Medulla oblongata (tissue), 1 donor: ENCODE measurements around the gene SSBP1.
"Not testable (repeated sequence)": the region's sequence is repeated elsewhere in the genome, so short reads cannot be mapped to it uniquely, and the experiment has no call there.

Experiments used
- DNase-seq: peaks from one replicate; pipeline ENCODE4 v3.0.0-alpha.2; 2015; ENCODE audit errors: extremely low spot score

SSBP1 gene

GRCh38 chr7:141770083-141770583 lies 32.0 kb downstream of the SSBP1 start:
- not testable (repeated sequence) for DNase-seq

GRCh38 chr7:141776374-141776773 lies 38.2 kb downstream of the SSBP1 start, which contains the start of gene TAS2R4:
Gene TAS2R4, plus strand, starts transcription at chr7:141776674. Its CDS starts 1,815 bp downstream, at chr7:141778489.
- no peak for DNase-seq

GRCh38 chr7:141785706-141786552 lies 47.8 kb downstream of the SSBP1 start:
- peak; percentile 80 for DNase-seq

- no peak for DNase-seq
Observed at GRCh38 chr7:141788296-141788695, 50.1 kb downstream of the SSBP1 start.

- no peak for DNase-seq
Observed at GRCh38 chr7:141789917-141790316, 51.8 kb downstream of the SSBP1 start, which contains the start of gene TAS2R5. Gene TAS2R5, plus strand, starts transcription at chr7:141790217. Its CDS starts 145 bp downstream, at chr7:141790362.

- DNase-seq, result no peak
Observed at GRCh38 chr7:141792526-141792925, 54.4 kb downstream of the SSBP1 start.
